Measurements from ENCODE around the gene MYO1G. TPM values are rescaled to one million over a fixed set of nuclear protein-coding genes. Genes with fewer than 3 reads are reported as not detected.

Gene MYO1G
- total RNA-seq, 1 experiment from 2014 or later, result 0.41 TPM

- CTCF ChIA-PET, result no interaction called here
- H3K36me3 ChIP-seq (ENCODE audit: control insufficient read depth, insufficient read depth, low read length), result peaks cover 35% of the 10 kb centered on the region
- peak overlapping the region; percentile 82 to 84; a peak in 3 of 4 replicates for H3K4me3 ChIP-seq (ENCODE audit: low read depth in 2 of 2, low read length in 2 of 2)
- no peak for TF ChIP-seq CTCF (IDR thresholded peaks at IDR 0.05)
- peak overlapping the region; percentile 96 for H3K27ac ChIP-seq (ENCODE audit: low read length)
- no TSS peak for BruUV-seq (replicated peaks)
- no peaks in the 10 kb centered on the region for H3K27me3 ChIP-seq (ENCODE audit: control insufficient read depth, insufficient read depth, low read length)
- in situ Hi-C loops (cut with HindIII; ENCODE audit: low pct_unique_long_range_greater_than_20kb, low sequenced_read_pairs) (no loop called here), intact Hi-C loops (cut with micrococcal nuclease; ENCODE audit: unreplicated experiment) (no loop called here)
- H3K4me1 ChIP-seq (ENCODE audit: control insufficient read depth, insufficient read depth, low read length), result peaks cover 35% of the 10 kb centered on the region
- H3K9me3 ChIP-seq (ENCODE audit: control insufficient read depth, insufficient read depth, low read depth, low read length), result no peaks in the 10 kb centered on the region
- no peak for ATAC-seq
- no peak for DNase-seq (ENCODE audit: low read depth, low spot score)
- POLR2A ChIA-PET, result interaction anchor here (0.6 kb wide), 1 partner anchor 178 kb away, joined by 13 read pairs; no protein-coding TSS in a partner anchor
These were observed 5.1 kb upstream of the MYO1G start for GRCh38 chr7:44983742-44984477.

- DNase-seq (ENCODE audit: low read depth, low spot score) (no peak), ATAC-seq (no peak)
- BruUV-seq (replicated peaks), result no TSS peak
- TF ChIP-seq SIN3A (IDR thresholded peaks at IDR 0.05; ENCODE audit: borderline replicate concordance, insufficient read depth, low read depth, low read length), result no peak
- TF ChIP-seq CTCF (IDR thresholded peaks at IDR 0.05), result no peak
- TF ChIP-seq TCF7L2 (IDR thresholded peaks at IDR 0.05; ENCODE audit: low read depth, low read length), result no peak
- TF ChIP-seq, protein P1, sequence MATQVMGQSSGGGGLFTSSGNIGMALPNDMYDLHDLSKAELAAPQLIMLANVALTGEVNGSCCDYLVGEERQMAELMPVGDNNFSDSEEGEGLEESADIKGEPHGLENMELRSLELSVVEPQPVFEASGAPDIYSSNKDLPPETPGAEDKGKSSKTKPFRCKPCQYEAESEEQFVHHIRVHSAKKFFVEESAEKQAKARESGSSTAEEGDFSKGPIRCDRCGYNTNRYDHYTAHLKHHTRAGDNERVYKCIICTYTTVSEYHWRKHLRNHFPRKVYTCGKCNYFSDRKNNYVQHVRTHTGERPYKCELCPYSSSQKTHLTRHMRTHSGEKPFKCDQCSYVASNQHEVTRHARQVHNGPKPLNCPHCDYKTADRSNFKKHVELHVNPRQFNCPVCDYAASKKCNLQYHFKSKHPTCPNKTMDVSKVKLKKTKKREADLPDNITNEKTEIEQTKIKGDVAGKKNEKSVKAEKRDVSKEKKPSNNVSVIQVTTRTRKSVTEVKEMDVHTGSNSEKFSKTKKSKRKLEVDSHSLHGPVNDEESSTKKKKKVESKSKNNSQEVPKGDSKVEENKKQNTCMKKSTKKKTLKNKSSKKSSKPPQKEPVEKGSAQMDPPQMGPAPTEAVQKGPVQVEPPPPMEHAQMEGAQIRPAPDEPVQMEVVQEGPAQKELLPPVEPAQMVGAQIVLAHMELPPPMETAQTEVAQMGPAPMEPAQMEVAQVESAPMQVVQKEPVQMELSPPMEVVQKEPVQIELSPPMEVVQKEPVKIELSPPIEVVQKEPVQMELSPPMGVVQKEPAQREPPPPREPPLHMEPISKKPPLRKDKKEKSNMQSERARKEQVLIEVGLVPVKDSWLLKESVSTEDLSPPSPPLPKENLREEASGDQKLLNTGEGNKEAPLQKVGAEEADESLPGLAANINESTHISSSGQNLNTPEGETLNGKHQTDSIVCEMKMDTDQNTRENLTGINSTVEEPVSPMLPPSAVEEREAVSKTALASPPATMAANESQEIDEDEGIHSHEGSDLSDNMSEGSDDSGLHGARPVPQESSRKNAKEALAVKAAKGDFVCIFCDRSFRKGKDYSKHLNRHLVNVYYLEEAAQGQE (IDR thresholded peaks at IDR 0.05; ENCODE audit: insufficient read depth in 1 of 2, low read depth in 2 of 2, low read length in 1 of 2), result no peak
- TF ChIP-seq POLR2AphosphoS5 (IDR thresholded peaks at IDR 0.05; ENCODE audit: low read depth, low read length), result no peak
- H3K27me3 ChIP-seq (ENCODE audit: control insufficient read depth, insufficient read depth, low read length), result no peaks in the 10 kb centered on the region
- H3K27ac ChIP-seq (ENCODE audit: low read length), result no peak overlapping the region
- CTCF ChIA-PET, result interaction anchor here (0.5 to 2.2 kb wide), 2 partner anchors 10 to 172 kb away, joined by 3 to 12 read pairs; no protein-coding TSS in a partner anchor
- peaks cover 35% of the 10 kb centered on the region for H3K4me1 ChIP-seq (ENCODE audit: control insufficient read depth, insufficient read depth, low read length)
- peaks cover 35% of the 10 kb centered on the region for H3K36me3 ChIP-seq (ENCODE audit: control insufficient read depth, insufficient read depth, low read length)
- H3K4me3 ChIP-seq (ENCODE audit: low read depth in 2 of 2, low read length in 2 of 2), result no peak overlapping the region
- intact Hi-C loops (cut with micrococcal nuclease; ENCODE audit: unreplicated experiment) (no loop called here), in situ Hi-C loops (cut with HindIII; ENCODE audit: low pct_unique_long_range_greater_than_20kb, low sequenced_read_pairs) (no loop called here)
- no peaks in the 10 kb centered on the region for H3K9me3 ChIP-seq (ENCODE audit: control insufficient read depth, insufficient read depth, low read depth, low read length)
- POLR2A ChIA-PET, result interaction anchor here (1.2 kb wide), 1 partner anchor 18 kb away, joined by 4 read pairs; no protein-coding TSS in a partner anchor
These were observed 4.2 kb upstream of the MYO1G start for GRCh38 chr7:44982970-44983369.
